CD4-positive, alpha-beta T cell treated with Interleukin-17A for 1 hour (primary cell): Measurements from ENCODE around the gene NSUN5.
A peak's percentile ranks its signal among the peaks of the same experiment; 100 is the strongest.
"Not testable (repeated sequence)": the region's sequence is repeated elsewhere in the genome, so short reads cannot be mapped to it uniquely, and the experiment has no call there.

ENCODE experiments used
- DNase-seq: peaks from one replicate; pipeline ENCODE4 v3.0.0-alpha.2; 2020

Gene NSUN5

GRCh38 chr7:73324081-73324845 is 15.6 kb upstream of the NSUN5 start:
- peak; percentile 51 for DNase-seq

- DNase-seq, result not testable (repeated sequence)
Observed at GRCh38 chr7:73323434-73324080, 14.9 kb upstream of the NSUN5 start.

GRCh38 chr7:73320009-73320408 is 11.4 kb upstream of the NSUN5 start:
- DNase-seq, result not testable (repeated sequence)

GRCh38 chr7:73319541-73319940 is 10.9 kb upstream of the NSUN5 start:
- not testable (repeated sequence) for DNase-seq

GRCh38 chr7:73318656-73319204 is 10.1 kb upstream of the NSUN5 start:
- not testable (repeated sequence) for DNase-seq

GRCh38 chr7:73316521-73316920 is 7.9 kb upstream of the NSUN5 start:
- no peak for DNase-seq

GRCh38 chr7:73314271-73314670 is 5.6 kb upstream of the NSUN5 start:
- no peak for DNase-seq

GRCh38 chr7:73313521-73313906 is 4.9 kb upstream of the NSUN5 start:
- no peak for DNase-seq

- no peak for DNase-seq
Observed at GRCh38 chr7:73312831-73313520, 4.3 kb upstream of the NSUN5 start.

- not testable (repeated sequence) for DNase-seq
Observed at GRCh38 chr7:73311421-73311820, 2.8 kb upstream of the NSUN5 start.

GRCh38 chr7:73308074-73308664 is 457 bp downstream of the NSUN5 start:
- DNase-seq, result no peak

GRCh38 chr7:73307436-73307835 is 1.2 kb downstream of the NSUN5 start:
- DNase-seq, result no peak

- not testable (repeated sequence) for DNase-seq
Observed at GRCh38 chr7:73304612-73305387, 3.8 kb downstream of the NSUN5 start.

- DNase-seq, result no peak
Observed at GRCh38 chr7:73304071-73304470, 4.6 kb downstream of the NSUN5 start.

- no peak for DNase-seq
Observed at GRCh38 chr7:73303546-73303945, 5.1 kb downstream of the NSUN5 start.

- DNase-seq, result not testable (repeated sequence)
Observed at GRCh38 chr7:73302846-73303245, 5.8 kb downstream of the NSUN5 start.

GRCh38 chr7:73301108-73301507 is 7.5 kb downstream of the NSUN5 start:
- not testable (repeated sequence) for DNase-seq

- not testable (repeated sequence) for DNase-seq
Observed at GRCh38 chr7:73299812-73300211, 8.8 kb downstream of the NSUN5 start.

- DNase-seq, result not testable (repeated sequence)
Observed at GRCh38 chr7:73297706-73298105, 10.9 kb downstream of the NSUN5 start.

- DNase-seq, result not testable (repeated sequence)
Observed at GRCh38 chr7:73297235-73297634, 11.4 kb downstream of the NSUN5 start.

GRCh38 chr7:73277210-73277609 is 31.4 kb downstream of the NSUN5 start:
- not testable (repeated sequence) for DNase-seq

GRCh38 chr7:73267813-73268212 is 40.8 kb downstream of the NSUN5 start:
- not testable (repeated sequence) for DNase-seq
